CD4-positive, alpha-beta T cell (primary cell): ENCODE results near the gene GAP43. TPM values are rescaled to one million over a fixed set of nuclear protein-coding genes. Genes with fewer than 3 reads are reported as not detected.

Experiments used
- ATAC-seq: fragments of 200-7000 bp; cut with Tn5 transposase; one replicate; pipeline ENCODE4 v1.10.0; 2022; ENCODE audit warnings: mild to moderate bottlenecking; ENCODE audit not compliant: poor library complexity
- CTCF ChIA-PET: fragments of 350-600 bp; sonication (Branson Sonifier 250); formaldehyde crosslinking; loops from one replicate; lab custom pipeline; 2021; ENCODE audit warnings: antibody characterized with exemption, inconsistent platforms; lab: Charles Lee
- POLR2A ChIA-PET: fragments of 350-600 bp; sonication (Branson Sonifier 250); formaldehyde crosslinking; loops from one replicate; lab custom pipeline; 2021; ENCODE audit warnings: antibody characterized with exemption, inconsistent platforms; lab: Charles Lee
- DNase-seq, 14 experiments: peaks; one replicate each; pipeline ENCODE4 v3.0.0-alpha.2; 2013 to 2020; ENCODE audit warnings: mixed read lengths in 2 of 14
- H3K27ac ChIP-seq, 2 donors: one replicate each; pipeline versions ENCODE4 v1.5.1 to v1.7.0; 2013; ENCODE audit warnings: low read length in 2 of 2, low read depth in 1 of 2, mild to moderate bottlenecking in 1 of 2
- H3K27me3 ChIP-seq, 2 experiments: 1 replicate in 1 of 2; 2 replicates in 1 of 2; pipeline versions ENCODE4 v1.6.1 to v1.7.0; 2013; ENCODE audit warnings: low read length in 2 of 2, control low read depth in 1 of 2, mild to moderate bottlenecking in 1 of 2, moderate library complexity in 1 of 2; ENCODE audit not compliant: insufficient read depth in 2 of 2, control insufficient read depth in 1 of 2
- H3K36me3 ChIP-seq: one replicate; pipeline ENCODE4 v1.6.1; 2013; ENCODE audit warnings: low read length, control low read depth; ENCODE audit not compliant: insufficient read depth
- H3K4me1 ChIP-seq: one replicate; pipeline ENCODE4 v1.6.1; 2013; ENCODE audit warnings: low read length, control low read depth; ENCODE audit not compliant: insufficient read depth
- H3K4me3 ChIP-seq: one replicate; pipeline ENCODE4 v1.5.1; 2013; ENCODE audit warnings: mild to moderate bottlenecking, low read length, moderate library complexity
- H3K9me3 ChIP-seq, 2 experiments: 1 replicate in 1 of 2; 2 replicates in 1 of 2; pipeline versions ENCODE4 v1.6.1 to v1.7.0; 2013; ENCODE audit warnings: low read length in 2 of 2, mild to moderate bottlenecking in 2 of 2, control low read depth in 1 of 2, moderate library complexity in 1 of 2; ENCODE audit not compliant: control insufficient read depth in 1 of 2, insufficient read depth in 1 of 2
- H3K27ac Mint-ChIP-seq: one replicate; pipeline ENCODE4 v1.8.0; 2020; ENCODE audit warnings: mixed read lengths
- H3K27me3 Mint-ChIP-seq: one replicate; pipeline ENCODE4 v1.8.0; 2021; ENCODE audit warnings: mixed read lengths
- H3K36me3 Mint-ChIP-seq: one replicate; pipeline ENCODE4 v1.8.0; 2021; ENCODE audit warnings: low read depth, mixed read lengths
- H3K4me1 Mint-ChIP-seq: one replicate; pipeline ENCODE4 v1.8.0; 2021; ENCODE audit warnings: low read depth, mixed read lengths
- H3K4me3 Mint-ChIP-seq: one replicate; pipeline ENCODE4 v1.8.0; 2020; ENCODE audit warnings: mild to moderate bottlenecking, mixed read lengths
- H3K9me3 Mint-ChIP-seq: one replicate; pipeline ENCODE4 v1.8.0; 2020; ENCODE audit warnings: mixed read lengths
- CTCF ChIP-seq: fragments of 200-600 bp; IDR thresholded peaks from one replicate; pipeline ENCODE4 v1.8.0; 2022; ENCODE audit warnings: antibody characterized with exemption, mild to moderate bottlenecking
- intact Hi-C, 2 experiments: fragments of 100-400 bp; cut with DNase I in 1 of 2; cut with micrococcal nuclease in 1 of 2; formaldehyde crosslinking; loops; one replicate each; pipeline versions ENCODE4 v1.15.1 to v1.9.0; 2023 to 2025; cut with DNase I, micrococcal nuclease
- total RNA-seq, 174 experiments: library from RNA in 2 of 174; stranded (reverse) in 2 of 174; gene quantifications; one replicate each; pipeline ENCODE4 v1.2.3 and lab custom pipeline; 2021 to 2026

GAP43 gene
- total RNA-seq, 2 experiments from 2014 or later: not detected

GRCh38 chr3:115648559-115648958 is 25.2 kb downstream of the GAP43 start:
- Mint-ChIP-seq H3K36me3 (no peaks in the 10 kb centered on the region), H3K4me3 (no peak overlapping the region), H3K9me3 (no peaks in the 10 kb centered on the region), H3K4me1 (no peaks in the 10 kb centered on the region), H3K27me3 (peaks cover 42% of the 10 kb centered on the region), H3K27ac (no peak overlapping the region)
- intact Hi-C loops: no loop called here
- Histone ChIP-seq H3K27me3 (peaks cover 0 to 4% of the 10 kb centered on the region in 2 experiments), H3K9me3 (no peaks in the 10 kb centered on the region), H3K4me1 (no peaks in the 10 kb centered on the region), H3K27ac (no peak overlapping the region), H3K4me3 (no peak overlapping the region), H3K36me3 (no peaks in the 10 kb centered on the region)
- ChIA-PET POLR2A (no interaction called here), CTCF (interaction anchor here (2.0 kb wide), 1 partner anchor 9 kb away, joined by 5 read pairs; no protein-coding TSS in a partner anchor)
- no peak for TF ChIP-seq CTCF
- ATAC-seq: no peak
- DNase-seq: no peak

GRCh38 chr3:115651087-115651486 is 27.8 kb downstream of the GAP43 start:
- H3K27ac Mint-ChIP-seq: no peak overlapping the region
- ATAC-seq (no peak), DNase-seq (no peak)
- no peak for TF ChIP-seq CTCF
- peaks cover 38% of the 10 kb centered on the region for H3K27me3 Mint-ChIP-seq
- CTCF ChIA-PET: no interaction called here
- no peaks in the 10 kb centered on the region for H3K4me1 Mint-ChIP-seq
- H3K36me3 ChIP-seq: no peaks in the 10 kb centered on the region
- H3K9me3 Mint-ChIP-seq: no peaks in the 10 kb centered on the region
- H3K27ac ChIP-seq: no peak overlapping the region
- POLR2A ChIA-PET: interaction anchor here (1.0 kb wide), 1 partner anchor 21 kb away, joined by 3 read pairs; no protein-coding TSS in a partner anchor
- no peaks in the 10 kb centered on the region for H3K9me3 ChIP-seq
- no peaks in the 10 kb centered on the region for H3K36me3 Mint-ChIP-seq
- intact Hi-C loops: no loop called here
- H3K4me3 Mint-ChIP-seq: no peak overlapping the region
- H3K27me3 ChIP-seq: no peaks in the 10 kb centered on the region
- no peak overlapping the region for H3K4me3 ChIP-seq
- H3K4me1 ChIP-seq: no peaks in the 10 kb centered on the region

GRCh38 chr3:115651599-115651998 is 28.3 kb downstream of the GAP43 start:
- intact Hi-C loops: no loop called here
- no peak for TF ChIP-seq CTCF
- Mint-ChIP-seq H3K4me1 (no peaks in the 10 kb centered on the region), H3K36me3 (no peaks in the 10 kb centered on the region), H3K9me3 (no peaks in the 10 kb centered on the region), H3K4me3 (no peak overlapping the region), H3K27ac (no peak overlapping the region), H3K27me3 (peaks cover 34% of the 10 kb centered on the region)
- no peaks in the 10 kb centered on the region for H3K4me1 ChIP-seq
- no peak for ATAC-seq
- H3K27ac ChIP-seq: no peak overlapping the region
- H3K36me3 ChIP-seq: no peaks in the 10 kb centered on the region
- H3K4me3 ChIP-seq: no peak overlapping the region
- ChIA-PET POLR2A (no interaction called here), CTCF (no interaction called here)
- no peaks in the 10 kb centered on the region for H3K27me3 ChIP-seq
- no peaks in the 10 kb centered on the region for H3K9me3 ChIP-seq
- no peak for DNase-seq
